OCI-LY1 (cell line): ENCODE measurements around the gene SCN2B.

Experiments
- EZH2 ChIP-seq: fragments of 200-600 bp; sonication (generic), shearing (Covaris generic); IDR thresholded peaks from 2 replicates; pipeline ENCODE4 v1.8.0; 2017; ENCODE audit warnings: borderline replicate concordance, mixed run types, mild to moderate bottlenecking, antibody characterized with exemption, low read length, moderate library complexity, mixed read lengths
- TF ChIP-seq, protein P1 (sequence below): fragments of 200-600 bp; sonication (generic), shearing (Covaris generic); IDR thresholded peaks from 2 replicates; pipeline ENCODE4 v1.5.1; 2017; ENCODE audit warnings: mild to moderate bottlenecking, antibody characterized with exemption, low read length, moderate library complexity, mixed read lengths

DNA sequence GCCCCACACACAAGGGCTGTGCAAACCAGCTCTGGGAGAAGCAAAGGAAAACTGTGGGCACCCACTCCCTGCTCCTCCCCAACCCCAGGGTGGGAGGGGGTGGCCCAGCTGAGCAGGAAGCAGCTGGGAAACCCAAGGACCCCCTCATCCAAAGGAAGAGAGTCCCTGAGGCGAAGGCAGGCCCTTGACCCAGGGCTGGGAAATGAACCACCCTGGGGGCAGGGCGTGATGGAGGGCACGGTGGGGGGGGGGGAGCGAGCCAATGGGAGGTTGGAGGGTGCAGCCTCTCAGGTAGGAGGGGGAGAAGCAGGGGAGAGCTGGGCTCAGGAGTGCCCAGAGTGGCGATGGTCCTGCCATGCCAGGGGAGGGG lies 40.7 kb downstream of the SCN2B start:
- TF ChIP-seq, protein P1, sequence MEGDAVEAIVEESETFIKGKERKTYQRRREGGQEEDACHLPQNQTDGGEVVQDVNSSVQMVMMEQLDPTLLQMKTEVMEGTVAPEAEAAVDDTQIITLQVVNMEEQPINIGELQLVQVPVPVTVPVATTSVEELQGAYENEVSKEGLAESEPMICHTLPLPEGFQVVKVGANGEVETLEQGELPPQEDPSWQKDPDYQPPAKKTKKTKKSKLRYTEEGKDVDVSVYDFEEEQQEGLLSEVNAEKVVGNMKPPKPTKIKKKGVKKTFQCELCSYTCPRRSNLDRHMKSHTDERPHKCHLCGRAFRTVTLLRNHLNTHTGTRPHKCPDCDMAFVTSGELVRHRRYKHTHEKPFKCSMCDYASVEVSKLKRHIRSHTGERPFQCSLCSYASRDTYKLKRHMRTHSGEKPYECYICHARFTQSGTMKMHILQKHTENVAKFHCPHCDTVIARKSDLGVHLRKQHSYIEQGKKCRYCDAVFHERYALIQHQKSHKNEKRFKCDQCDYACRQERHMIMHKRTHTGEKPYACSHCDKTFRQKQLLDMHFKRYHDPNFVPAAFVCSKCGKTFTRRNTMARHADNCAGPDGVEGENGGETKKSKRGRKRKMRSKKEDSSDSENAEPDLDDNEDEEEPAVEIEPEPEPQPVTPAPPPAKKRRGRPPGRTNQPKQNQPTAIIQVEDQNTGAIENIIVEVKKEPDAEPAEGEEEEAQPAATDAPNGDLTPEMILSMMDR: no peak
- no peak for TF ChIP-seq EZH2
